ENCODE measurements around the gene SERAC1. TPM values are rescaled to one million over a fixed set of nuclear protein-coding genes. Genes with fewer than 3 reads are reported as not detected.

Gene SERAC1
- total and polyA plus RNA-seq, 2 of the 4 experiments (the other 2 are of a cell fraction), result 7.7 to 15.6 TPM

DNA sequence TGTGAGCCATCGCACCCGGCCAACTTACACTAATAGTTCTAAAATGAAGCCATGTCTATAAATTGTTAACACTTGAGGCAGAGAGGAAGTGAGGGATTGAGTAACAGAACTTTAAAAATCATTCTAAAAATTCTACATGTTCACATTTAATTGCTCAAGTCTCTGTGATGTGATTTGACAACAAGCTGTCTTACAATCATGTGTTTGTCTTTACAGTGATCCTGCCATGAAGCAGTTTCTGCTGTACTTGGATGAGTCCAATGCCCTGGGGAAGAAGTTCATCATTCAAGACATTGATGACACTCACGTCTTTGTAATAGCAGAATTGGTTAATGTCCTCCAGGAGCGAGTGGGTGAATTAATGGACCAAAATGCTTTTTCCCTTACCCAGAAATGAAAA lies 23.7 kb upstream of the SERAC1 start:
- in situ Hi-C loops (cut with MboI; ENCODE audit: low sequenced_read_pairs), result no loop called here
- H3K27ac ChIP-seq (ENCODE audit: insufficient read depth, low read length), result no peak overlapping the region

More for the DNA sequence above, 23.7 kb upstream of the SERAC1 start:
- ATAC-seq (ENCODE audit: low read depth), result no peak
- H3K9me1 ChIP-seq (ENCODE audit: insufficient read depth, low read length), result no peaks in the 10 kb centered on the region
- H3K9ac ChIP-seq (ENCODE audit: low read depth, low read length), result no peak overlapping the region
- H3K4ac ChIP-seq (ENCODE audit: low read depth, low read length), result no peak overlapping the region
- no peak overlapping the region for H2BK5ac ChIP-seq (ENCODE audit: low read depth, low read length, poor library complexity, severe bottlenecking)
- H3K79me1 ChIP-seq (ENCODE audit: low read depth in 1 of 2, low read length in 2 of 2), result no peaks in the 10 kb centered on the region
- H3K4me1 ChIP-seq (ENCODE audit: control insufficient read depth, insufficient read depth, low read length), result no peaks in the 10 kb centered on the region
- H3K27me3 ChIP-seq (ENCODE audit: control insufficient read depth, insufficient read depth, low read length), result no peaks in the 10 kb centered on the region
- ChIA-PET CTCF (interaction anchor here (0.5 kb wide), 1 partner anchor 27 kb away, joined by 3 read pairs; no protein-coding TSS in a partner anchor), POLR2A (ENCODE audit: unreplicated experiment) (no interaction called here)
- H3K18ac ChIP-seq (ENCODE audit: low read depth, low read length), result no peak overlapping the region
- H4K20me1 ChIP-seq (ENCODE audit: insufficient read depth, low read length), result no peaks in the 10 kb centered on the region
- no peaks in the 10 kb centered on the region for H3K9me3 ChIP-seq (ENCODE audit: control insufficient read depth, insufficient read depth, low read length)
- no peak overlapping the region for H2AK9ac ChIP-seq (replicated peaks; ENCODE audit: low read depth, low read length, poor library complexity)
- no peak overlapping the region for H3K4me3 ChIP-seq (ENCODE audit: insufficient read depth, low read depth, low read length)
- no peak overlapping the region for H4K8ac ChIP-seq (ENCODE audit: low read depth in 2 of 2, low read length in 2 of 2)
- no TSS peak for BruUV-seq (replicated peaks)
- intact Hi-C loops (cut with micrococcal nuclease), result no loop called here
- no peak overlapping the region for H3K23ac ChIP-seq (ENCODE audit: low read depth, low read length)
- TF ChIP-seq MXI1 (IDR thresholded peaks at IDR 0.05; ENCODE audit: borderline replicate concordance, low read depth, low read length), result no peak
- TF ChIP-seq, protein P1, sequence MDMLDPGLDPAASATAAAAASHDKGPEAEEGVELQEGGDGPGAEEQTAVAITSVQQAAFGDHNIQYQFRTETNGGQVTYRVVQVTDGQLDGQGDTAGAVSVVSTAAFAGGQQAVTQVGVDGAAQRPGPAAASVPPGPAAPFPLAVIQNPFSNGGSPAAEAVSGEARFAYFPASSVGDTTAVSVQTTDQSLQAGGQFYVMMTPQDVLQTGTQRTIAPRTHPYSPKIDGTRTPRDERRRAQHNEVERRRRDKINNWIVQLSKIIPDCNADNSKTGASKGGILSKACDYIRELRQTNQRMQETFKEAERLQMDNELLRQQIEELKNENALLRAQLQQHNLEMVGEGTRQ (IDR thresholded peaks at IDR 0.05; ENCODE audit: low read depth, low read length), result no peak
- TF ChIP-seq SMC3 (IDR thresholded peaks at IDR 0.05; ENCODE audit: low read depth, low read length), result no peak
- no peak for TF ChIP-seq NFE2L2 (IDR thresholded peaks at IDR 0.05; ENCODE audit: low read depth, low read length)
- TF ChIP-seq RCOR1 (IDR thresholded peaks at IDR 0.05; ENCODE audit: insufficient replicate concordance, low read length), result no peak
- no peak for TF ChIP-seq POLR2A (IDR thresholded peaks at IDR 0.05; ENCODE audit: low read depth, low read length)
- TF ChIP-seq BHLHE40 (IDR thresholded peaks at IDR 0.05; ENCODE audit: low read depth, low read length), result no peak
- TF ChIP-seq FOS (IDR thresholded peaks at IDR 0.05; ENCODE audit: low read depth, low read length), result no peak
- TF ChIP-seq, protein P2, sequence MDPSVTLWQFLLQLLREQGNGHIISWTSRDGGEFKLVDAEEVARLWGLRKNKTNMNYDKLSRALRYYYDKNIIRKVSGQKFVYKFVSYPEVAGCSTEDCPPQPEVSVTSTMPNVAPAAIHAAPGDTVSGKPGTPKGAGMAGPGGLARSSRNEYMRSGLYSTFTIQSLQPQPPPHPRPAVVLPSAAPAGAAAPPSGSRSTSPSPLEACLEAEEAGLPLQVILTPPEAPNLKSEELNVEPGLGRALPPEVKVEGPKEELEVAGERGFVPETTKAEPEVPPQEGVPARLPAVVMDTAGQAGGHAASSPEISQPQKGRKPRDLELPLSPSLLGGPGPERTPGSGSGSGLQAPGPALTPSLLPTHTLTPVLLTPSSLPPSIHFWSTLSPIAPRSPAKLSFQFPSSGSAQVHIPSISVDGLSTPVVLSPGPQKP (IDR thresholded peaks at IDR 0.05; ENCODE audit: borderline replicate concordance, low read depth, low read length), result no peak
- TF ChIP-seq RAD21 (IDR thresholded peaks at IDR 0.05; ENCODE audit: low read length), result no peak
- no peak for TF ChIP-seq MAZ (IDR thresholded peaks at IDR 0.05; ENCODE audit: borderline replicate concordance, low read depth, low read length)
- TF ChIP-seq CEBPB (IDR thresholded peaks at IDR 0.05; ENCODE audit: low read depth, low read length), result no peak
- TF ChIP-seq CHD1 (IDR thresholded peaks at IDR 0.05; ENCODE audit: low read depth, low read length), result no peak
- no peak for TF ChIP-seq RFX5 (IDR thresholded peaks at IDR 0.05; ENCODE audit: low read depth, low read length)
- no peak for TF ChIP-seq MAFK (IDR thresholded peaks at IDR 0.05; ENCODE audit: low read depth, low read length)
- TF ChIP-seq, protein P3, sequence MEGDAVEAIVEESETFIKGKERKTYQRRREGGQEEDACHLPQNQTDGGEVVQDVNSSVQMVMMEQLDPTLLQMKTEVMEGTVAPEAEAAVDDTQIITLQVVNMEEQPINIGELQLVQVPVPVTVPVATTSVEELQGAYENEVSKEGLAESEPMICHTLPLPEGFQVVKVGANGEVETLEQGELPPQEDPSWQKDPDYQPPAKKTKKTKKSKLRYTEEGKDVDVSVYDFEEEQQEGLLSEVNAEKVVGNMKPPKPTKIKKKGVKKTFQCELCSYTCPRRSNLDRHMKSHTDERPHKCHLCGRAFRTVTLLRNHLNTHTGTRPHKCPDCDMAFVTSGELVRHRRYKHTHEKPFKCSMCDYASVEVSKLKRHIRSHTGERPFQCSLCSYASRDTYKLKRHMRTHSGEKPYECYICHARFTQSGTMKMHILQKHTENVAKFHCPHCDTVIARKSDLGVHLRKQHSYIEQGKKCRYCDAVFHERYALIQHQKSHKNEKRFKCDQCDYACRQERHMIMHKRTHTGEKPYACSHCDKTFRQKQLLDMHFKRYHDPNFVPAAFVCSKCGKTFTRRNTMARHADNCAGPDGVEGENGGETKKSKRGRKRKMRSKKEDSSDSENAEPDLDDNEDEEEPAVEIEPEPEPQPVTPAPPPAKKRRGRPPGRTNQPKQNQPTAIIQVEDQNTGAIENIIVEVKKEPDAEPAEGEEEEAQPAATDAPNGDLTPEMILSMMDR (conservative IDR thresholded peaks at IDR 0.05; ENCODE audit: low read depth, low read length), result no peak
- no peak overlapping the region for H3K56ac ChIP-seq (ENCODE audit: extremely low read depth, insufficient read depth, low read length)
- H2AFZ ChIP-seq (replicated peaks; ENCODE audit: low read length, poor library complexity), result no peak overlapping the region
- H2BK120ac ChIP-seq (ENCODE audit: low read depth, low read length), result no peak overlapping the region
- H2BK20ac ChIP-seq (ENCODE audit: low read depth, low read length), result no peak overlapping the region
- H4K5ac ChIP-seq (ENCODE audit: low read depth, low read length), result no peak overlapping the region
- H2AK5ac ChIP-seq (ENCODE audit: low read depth, low read length), result no peak overlapping the region
- H3K4me2 ChIP-seq (ENCODE audit: low read depth, low read length), result no peak overlapping the region
- no peak for DNase-seq
- dilution Hi-C loops (cut with HindIII; ENCODE audit: low sequenced_read_pairs, unreplicated experiment), result no loop called here
- no CpG with 5 or more reads among the region's 4 CpGs for WGBS, 2 experiments (ENCODE audit: extremely low coverage in 2 of 2, insufficient read length in 1 of 2)
- H3K36me3 ChIP-seq (ENCODE audit: control insufficient read depth, insufficient read depth, low read length), result peaks cover 13% of the 10 kb centered on the region
- H3K14ac ChIP-seq (replicated peaks; ENCODE audit: low read depth, low read length), result no peak overlapping the region
- H2BK15ac ChIP-seq (ENCODE audit: low read depth, low read length), result no peak overlapping the region
- H4K91ac ChIP-seq (ENCODE audit: insufficient read depth, low read depth, low read length), result no peak overlapping the region

All from IMR-90 (cell line).